ENCODE results near the gene ATP1A1. TPM values are rescaled to one million over a fixed set of nuclear protein-coding genes. Genes with fewer than 3 reads are reported as not detected.

Gene ATP1A1
- total RNA-seq, 3 donors from 2014 or later (not counting 1 experiment from before 2014, with no cell fraction given), result 134 to 144 (median 140) TPM

DNA sequence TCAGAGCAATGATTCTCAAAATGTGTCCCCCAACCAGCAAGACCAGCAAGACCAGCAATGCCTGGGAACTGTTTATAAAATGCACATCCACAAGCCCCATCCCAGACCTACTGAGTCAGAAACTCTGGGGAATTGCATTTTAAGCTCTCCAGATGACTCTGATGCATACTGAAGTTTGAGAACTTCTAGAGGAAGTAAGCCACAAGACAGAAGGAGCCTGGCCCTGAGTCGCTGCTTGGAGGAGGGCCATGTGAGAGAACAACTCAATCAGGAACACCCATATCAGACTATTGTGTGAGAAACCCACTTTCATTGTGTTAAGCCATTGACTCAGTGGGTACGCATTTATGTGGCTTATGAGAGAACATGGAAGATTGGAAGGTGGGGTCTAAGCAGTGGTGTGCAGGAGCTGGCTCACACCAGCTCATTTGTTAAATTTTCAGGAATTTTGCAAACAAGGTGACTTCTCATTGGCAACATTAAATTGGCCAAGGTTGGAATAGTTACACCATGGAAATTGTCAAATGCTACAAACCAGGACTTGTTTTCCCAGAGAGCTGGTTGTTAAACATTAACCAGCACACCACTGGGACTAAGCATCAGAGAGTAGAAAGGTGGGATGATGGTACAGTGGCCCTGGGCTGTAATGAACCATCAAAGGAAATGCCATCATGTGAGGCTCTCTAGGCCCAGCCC lies 38.9 kb downstream of the ATP1A1 start:
- Histone ChIP-seq H3K27ac (ENCODE audit: low read length) (no peak overlapping the region), H3K9me3 (ENCODE audit: control insufficient read depth, insufficient read depth, low read length) (no peaks in the 10 kb centered on the region), H3K4me3 (ENCODE audit: low read length) (no peak overlapping the region), H3K4me1 (ENCODE audit: control insufficient read depth, insufficient read depth, low read length) (no peaks in the 10 kb centered on the region), H3K36me3 (ENCODE audit: control insufficient read depth, insufficient read depth, low read length) (peaks cover 2% of the 10 kb centered on the region), H3K27me3 (ENCODE audit: control insufficient read depth, insufficient read depth, low read length) (no peaks in the 10 kb centered on the region)
- TF ChIP-seq, protein P1, sequence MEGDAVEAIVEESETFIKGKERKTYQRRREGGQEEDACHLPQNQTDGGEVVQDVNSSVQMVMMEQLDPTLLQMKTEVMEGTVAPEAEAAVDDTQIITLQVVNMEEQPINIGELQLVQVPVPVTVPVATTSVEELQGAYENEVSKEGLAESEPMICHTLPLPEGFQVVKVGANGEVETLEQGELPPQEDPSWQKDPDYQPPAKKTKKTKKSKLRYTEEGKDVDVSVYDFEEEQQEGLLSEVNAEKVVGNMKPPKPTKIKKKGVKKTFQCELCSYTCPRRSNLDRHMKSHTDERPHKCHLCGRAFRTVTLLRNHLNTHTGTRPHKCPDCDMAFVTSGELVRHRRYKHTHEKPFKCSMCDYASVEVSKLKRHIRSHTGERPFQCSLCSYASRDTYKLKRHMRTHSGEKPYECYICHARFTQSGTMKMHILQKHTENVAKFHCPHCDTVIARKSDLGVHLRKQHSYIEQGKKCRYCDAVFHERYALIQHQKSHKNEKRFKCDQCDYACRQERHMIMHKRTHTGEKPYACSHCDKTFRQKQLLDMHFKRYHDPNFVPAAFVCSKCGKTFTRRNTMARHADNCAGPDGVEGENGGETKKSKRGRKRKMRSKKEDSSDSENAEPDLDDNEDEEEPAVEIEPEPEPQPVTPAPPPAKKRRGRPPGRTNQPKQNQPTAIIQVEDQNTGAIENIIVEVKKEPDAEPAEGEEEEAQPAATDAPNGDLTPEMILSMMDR (IDR thresholded peaks at IDR 0.05), result no peak
- Mint-ChIP-seq H3K27me3 (ENCODE audit: low read depth in 2 of 2) (no peaks in the 10 kb centered on the region), H3K4me3 (no peak overlapping the region), H3K4me1 (peaks cover 6 to 22% of the 10 kb centered on the region in 2 donors), H3K36me3 (no peaks in the 10 kb centered on the region), H3K9me3 (no peaks in the 10 kb centered on the region), H3K27ac (no peak overlapping the region)
- 95% methylated on average over 2 of the region's 2 CpGs for WGBS (ENCODE audit: insufficient coverage)
- DNase-seq, result no peak
- ATAC-seq, result no peak
- intact Hi-C loops (cut with micrococcal nuclease), result no loop called here

DNA sequence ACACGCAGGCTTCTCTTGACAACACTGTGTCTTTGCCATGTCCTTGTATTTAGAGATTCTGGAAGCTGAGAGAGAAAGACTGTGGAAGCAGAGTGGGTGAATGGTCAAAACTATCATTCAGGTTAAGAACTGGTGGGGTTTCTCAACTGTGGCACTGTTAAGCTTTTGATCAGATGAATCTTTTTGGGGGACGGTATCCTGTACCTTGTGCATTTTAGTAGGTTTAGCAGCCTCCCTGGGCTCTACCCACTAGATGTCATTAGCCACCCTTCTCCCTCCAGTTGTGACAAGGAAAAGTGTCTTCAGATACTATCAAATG lies 39.4 kb downstream of the ATP1A1 start:
- H3K27me3 ChIP-seq (ENCODE audit: control insufficient read depth, insufficient read depth, low read length), result no peaks in the 10 kb centered on the region
- H3K27ac ChIP-seq (ENCODE audit: low read length), result no peak overlapping the region
- Mint-ChIP-seq H3K9me3 (no peaks in the 10 kb centered on the region), H3K36me3 (no peaks in the 10 kb centered on the region), H3K27me3 (ENCODE audit: low read depth in 2 of 2) (no peaks in the 10 kb centered on the region), H3K27ac (no peak overlapping the region), H3K4me3 (no peak overlapping the region), H3K4me1 (peaks cover 7 to 26% of the 10 kb centered on the region in 2 donors)
- intact Hi-C loops (cut with micrococcal nuclease), result no loop called here
- WGBS (ENCODE audit: insufficient coverage), result 95% methylated on average over 2 of the region's 2 CpGs
- H3K4me1 ChIP-seq (ENCODE audit: control insufficient read depth, insufficient read depth, low read length), result peaks cover 4% of the 10 kb centered on the region
- ATAC-seq (no peak), DNase-seq (no peak)
- H3K9me3 ChIP-seq (ENCODE audit: control insufficient read depth, insufficient read depth, low read length), result no peaks in the 10 kb centered on the region
- TF ChIP-seq, protein P1 (IDR thresholded peaks at IDR 0.05), result no peak
- no peak overlapping the region for H3K4me3 ChIP-seq (ENCODE audit: low read length)
- no peaks in the 10 kb centered on the region for H3K36me3 ChIP-seq (ENCODE audit: control insufficient read depth, insufficient read depth, low read length)

DNA sequence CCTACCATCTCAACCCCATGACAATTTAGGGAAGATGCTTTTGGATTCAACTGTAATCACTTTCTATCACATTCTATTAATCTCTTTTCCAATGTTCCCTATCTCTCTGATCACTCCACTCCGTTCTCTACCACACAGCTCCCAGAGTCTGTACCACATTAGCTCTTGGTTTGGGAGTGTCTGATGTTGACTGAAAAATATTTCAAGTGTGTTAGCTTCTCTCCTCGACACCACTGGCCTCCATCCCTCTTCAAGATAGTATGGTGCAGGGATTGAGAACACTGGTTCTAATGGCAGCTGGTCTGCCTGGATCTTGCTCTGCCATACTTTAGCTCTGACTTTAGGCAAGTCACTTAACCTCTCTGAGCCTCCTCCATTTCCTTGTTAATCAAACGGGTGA lies 39.9 kb downstream of the ATP1A1 start:
- Mint-ChIP-seq H3K4me3 (no peak overlapping the region), H3K27me3 (ENCODE audit: low read depth in 2 of 2) (no peaks in the 10 kb centered on the region), H3K9me3 (no peaks in the 10 kb centered on the region), H3K36me3 (no peaks in the 10 kb centered on the region), H3K27ac (no peak overlapping the region), H3K4me1 (peaks cover 12 to 30% of the 10 kb centered on the region in 2 donors)
- H3K4me1 ChIP-seq (ENCODE audit: control insufficient read depth, insufficient read depth, low read length), result peaks cover 9% of the 10 kb centered on the region
- H3K27me3 ChIP-seq (ENCODE audit: control insufficient read depth, insufficient read depth, low read length), result no peaks in the 10 kb centered on the region
- DNase-seq, result no peak
- H3K9me3 ChIP-seq (ENCODE audit: control insufficient read depth, insufficient read depth, low read length), result no peaks in the 10 kb centered on the region
- H3K36me3 ChIP-seq (ENCODE audit: control insufficient read depth, insufficient read depth, low read length), result no peaks in the 10 kb centered on the region
- TF ChIP-seq, protein P1 (IDR thresholded peaks at IDR 0.05), result no peak
- WGBS (ENCODE audit: insufficient coverage), result 100% methylated on average over 2 of the region's 3 CpGs
- ATAC-seq, result no peak
- H3K27ac ChIP-seq (ENCODE audit: low read length), result no peak overlapping the region
- no peak overlapping the region for H3K4me3 ChIP-seq (ENCODE audit: low read length)
- intact Hi-C loops (cut with micrococcal nuclease), result no loop called here

DNA sequence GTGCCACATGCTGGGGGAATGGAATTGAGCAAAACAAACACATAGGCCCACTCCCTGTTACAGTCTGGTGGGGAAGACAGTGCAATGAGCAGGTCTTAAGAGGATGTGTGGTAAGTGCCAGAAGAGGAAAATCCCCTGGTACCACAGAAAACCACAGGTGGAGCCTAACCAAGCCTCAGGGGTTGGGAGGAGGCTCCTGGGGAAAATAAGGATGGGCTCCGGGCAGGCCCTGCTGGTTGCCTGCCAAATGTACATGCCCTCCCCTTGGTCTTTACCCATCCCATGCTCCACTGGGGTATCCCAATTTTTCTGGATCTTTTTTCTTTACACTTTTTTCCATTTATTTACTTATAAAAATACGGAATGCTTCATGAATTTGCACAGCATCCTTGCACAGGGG lies 40.4 kb downstream of the ATP1A1 start:
- Histone ChIP-seq H3K9me3 (ENCODE audit: control insufficient read depth, insufficient read depth, low read length) (no peaks in the 10 kb centered on the region), H3K36me3 (ENCODE audit: control insufficient read depth, insufficient read depth, low read length) (no peaks in the 10 kb centered on the region), H3K4me1 (ENCODE audit: control insufficient read depth, insufficient read depth, low read length) (peaks cover 14% of the 10 kb centered on the region), H3K27me3 (ENCODE audit: control insufficient read depth, insufficient read depth, low read length) (no peaks in the 10 kb centered on the region), H3K4me3 (ENCODE audit: low read length) (no peak overlapping the region), H3K27ac (ENCODE audit: low read length) (no peak overlapping the region)
- ATAC-seq, result no peak
- DNase-seq, result no peak
- H3K27me3 Mint-ChIP-seq (ENCODE audit: low read depth in 2 of 2), result no peaks in the 10 kb centered on the region
- H3K9me3 Mint-ChIP-seq, result no peaks in the 10 kb centered on the region
- H3K36me3 Mint-ChIP-seq, result no peaks in the 10 kb centered on the region
- 100% methylated on average over 2 of the region's 2 CpGs for WGBS (ENCODE audit: insufficient coverage)
- TF ChIP-seq, protein P1 (IDR thresholded peaks at IDR 0.05), result no peak
- no peak overlapping the region for H3K27ac Mint-ChIP-seq
- intact Hi-C loops (cut with micrococcal nuclease), result no loop called here
- H3K4me1 Mint-ChIP-seq, result peaks cover 16 to 35% of the 10 kb centered on the region in 2 donors
- H3K4me3 Mint-ChIP-seq, result no peak overlapping the region

Data from natural killer cell (primary cell).